Ascending aorta (tissue), 2 donors: ENCODE data around the gene PRTG. TPM values are rescaled to one million over a fixed set of nuclear protein-coding genes. Genes with fewer than 3 reads are reported as not detected.
"Not testable (repeated sequence)": the region's sequence is repeated elsewhere in the genome, so short reads cannot be mapped to it uniquely, and the experiment has no call there.

Experiments
- DNase-seq, 2 donors: peaks; one replicate each; pipeline ENCODE4 v3.0.0-alpha.2; 2019; ENCODE audit warnings: low spot score in 2 of 2
- H3K27ac ChIP-seq, 2 donors: fragments of 200-600 bp; sonication (generic); one replicate each; pipeline ENCODE4 v1.5.1; 2016 to 2017; ENCODE audit warnings: mild to moderate bottlenecking in 1 of 2
- H3K27me3 ChIP-seq: fragments of 200-600 bp; sonication (generic); one replicate; pipeline ENCODE4 v1.5.1; 2017
- H3K36me3 ChIP-seq, 2 donors: fragments of 200-600 bp; sonication (generic); one replicate each; pipeline ENCODE4 v1.5.1; 2016
- H3K4me1 ChIP-seq, 2 donors: fragments of 200-600 bp; sonication (generic); one replicate each; pipeline ENCODE4 v1.5.1; 2016 to 2017; ENCODE audit warnings: mild to moderate bottlenecking in 1 of 2
- H3K4me3 ChIP-seq, 2 donors: fragments of 200-600 bp; sonication (generic); one replicate each; pipeline ENCODE4 v1.5.1; 2016 to 2017; ENCODE audit warnings: mild to moderate bottlenecking in 1 of 2
- H3K9me3 ChIP-seq, 2 donors: fragments of 200-600 bp; sonication (generic); one replicate each; pipeline ENCODE4 v1.5.1; 2016
- intact Hi-C: fragments of 100-400 bp; cut with DNase I; formaldehyde crosslinking; loops from one replicate; pipeline ENCODE4 v1.15.1; 2023
- total RNA-seq: library from RNA; depleted of rRNA; stranded (reverse); fragments of >200 nt; gene quantifications from one replicate; pipeline ENCODE4 v1.1.0, GENCODE V29; 2016
- TF ChIP-seq, protein P1 (sequence below), 3 experiments: fragments of 200-600 bp in 2 of 3; fragments of 450-650 bp in 1 of 3; sonication (generic) in 2 of 3; IDR thresholded peaks; one replicate each; pipeline ENCODE4 v1.5.1; 2016 to 2019; ENCODE audit warnings: antibody characterized with exemption in 3 of 3, mild to moderate bottlenecking in 1 of 3, moderate library complexity in 1 of 3

Gene PRTG
- total RNA-seq, 1 donor from 2014 or later: 0.21 TPM

DNA sequence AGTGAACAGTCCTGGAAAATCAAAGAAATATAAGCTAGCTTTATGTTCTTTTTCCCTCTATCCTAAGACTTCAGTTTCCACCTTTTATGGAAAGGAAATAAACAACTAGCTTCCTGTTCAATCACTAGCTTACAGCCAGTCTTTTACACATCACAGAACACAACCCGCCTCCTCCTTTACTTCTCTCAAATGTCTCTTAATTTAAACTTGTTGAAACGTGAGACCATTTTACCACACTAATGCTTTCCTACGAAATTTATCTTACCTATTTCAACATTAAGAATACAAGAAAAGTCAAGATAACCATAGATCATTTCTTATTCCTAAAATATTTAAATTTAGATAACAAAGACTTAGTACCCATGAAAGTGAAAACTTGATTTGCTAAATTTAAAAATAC lies 6.2 kb downstream of the PRTG start:
- H3K27ac ChIP-seq: no peak overlapping the region
- no peaks in the 10 kb centered on the region for H3K9me3 ChIP-seq
- no peaks in the 10 kb centered on the region for H3K36me3 ChIP-seq
- H3K27me3 ChIP-seq: no peaks in the 10 kb centered on the region
- no peak for DNase-seq
- intact Hi-C loops: no loop called here
- H3K4me3 ChIP-seq: no peak overlapping the region
- no peaks in the 10 kb centered on the region for H3K4me1 ChIP-seq
- TF ChIP-seq, protein P1, sequence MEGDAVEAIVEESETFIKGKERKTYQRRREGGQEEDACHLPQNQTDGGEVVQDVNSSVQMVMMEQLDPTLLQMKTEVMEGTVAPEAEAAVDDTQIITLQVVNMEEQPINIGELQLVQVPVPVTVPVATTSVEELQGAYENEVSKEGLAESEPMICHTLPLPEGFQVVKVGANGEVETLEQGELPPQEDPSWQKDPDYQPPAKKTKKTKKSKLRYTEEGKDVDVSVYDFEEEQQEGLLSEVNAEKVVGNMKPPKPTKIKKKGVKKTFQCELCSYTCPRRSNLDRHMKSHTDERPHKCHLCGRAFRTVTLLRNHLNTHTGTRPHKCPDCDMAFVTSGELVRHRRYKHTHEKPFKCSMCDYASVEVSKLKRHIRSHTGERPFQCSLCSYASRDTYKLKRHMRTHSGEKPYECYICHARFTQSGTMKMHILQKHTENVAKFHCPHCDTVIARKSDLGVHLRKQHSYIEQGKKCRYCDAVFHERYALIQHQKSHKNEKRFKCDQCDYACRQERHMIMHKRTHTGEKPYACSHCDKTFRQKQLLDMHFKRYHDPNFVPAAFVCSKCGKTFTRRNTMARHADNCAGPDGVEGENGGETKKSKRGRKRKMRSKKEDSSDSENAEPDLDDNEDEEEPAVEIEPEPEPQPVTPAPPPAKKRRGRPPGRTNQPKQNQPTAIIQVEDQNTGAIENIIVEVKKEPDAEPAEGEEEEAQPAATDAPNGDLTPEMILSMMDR (IDR thresholded peaks at IDR 0.05): no peak

DNA sequence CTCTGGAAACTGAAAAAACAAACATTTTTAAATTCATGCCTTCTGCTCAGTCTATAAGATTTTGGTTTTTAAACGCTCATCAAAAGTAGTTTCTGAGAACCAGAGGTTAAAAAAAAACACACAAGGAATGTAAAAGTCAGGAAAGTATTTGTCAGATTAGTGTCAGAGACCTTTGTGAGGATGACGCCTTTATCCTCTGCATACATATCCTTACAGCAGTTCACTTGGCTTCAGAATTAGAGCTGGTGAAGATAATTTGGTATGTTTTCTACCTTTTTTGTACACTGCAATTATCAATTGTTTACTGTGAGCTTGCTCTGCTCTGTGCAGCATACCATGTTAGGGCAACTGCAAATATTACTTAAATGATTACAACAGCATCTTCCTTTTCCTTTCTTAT lies 8.3 kb downstream of the PRTG start:
- Histone ChIP-seq H3K36me3 (no peaks in the 10 kb centered on the region), H3K27ac (no peak overlapping the region), H3K9me3 (no peaks in the 10 kb centered on the region), H3K4me1 (no peaks in the 10 kb centered on the region), H3K27me3 (no peaks in the 10 kb centered on the region), H3K4me3 (no peak overlapping the region)
- TF ChIP-seq, protein P1 (IDR thresholded peaks at IDR 0.05): no peak
- no peak for DNase-seq
- intact Hi-C loops: no loop called here

DNA sequence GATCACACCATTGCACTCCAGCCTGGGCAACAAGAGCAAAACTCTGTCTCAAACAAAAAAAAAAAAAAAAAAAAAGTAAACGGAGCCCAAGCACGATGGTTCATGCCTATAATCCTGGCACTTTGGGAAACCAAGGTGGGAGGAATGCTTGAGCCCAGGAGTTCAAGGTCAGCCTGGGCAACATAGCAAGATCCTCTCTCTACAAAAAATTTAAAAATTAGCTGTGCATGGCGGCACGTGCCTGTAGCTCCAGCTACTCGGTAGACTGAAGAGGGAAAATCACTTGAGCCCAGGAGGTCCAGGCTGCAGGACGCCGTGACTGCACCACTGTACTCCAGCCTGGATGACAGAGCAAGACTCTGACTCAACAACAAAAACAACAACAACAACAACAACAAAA lies 9.5 kb downstream of the PRTG start:
- H3K27me3 ChIP-seq, H3K4me1 ChIP-seq, intact Hi-C loops, H3K36me3 ChIP-seq, DNase-seq, H3K4me3 ChIP-seq, H3K27ac ChIP-seq, H3K9me3 ChIP-seq: not testable (repeated sequence)

DNA sequence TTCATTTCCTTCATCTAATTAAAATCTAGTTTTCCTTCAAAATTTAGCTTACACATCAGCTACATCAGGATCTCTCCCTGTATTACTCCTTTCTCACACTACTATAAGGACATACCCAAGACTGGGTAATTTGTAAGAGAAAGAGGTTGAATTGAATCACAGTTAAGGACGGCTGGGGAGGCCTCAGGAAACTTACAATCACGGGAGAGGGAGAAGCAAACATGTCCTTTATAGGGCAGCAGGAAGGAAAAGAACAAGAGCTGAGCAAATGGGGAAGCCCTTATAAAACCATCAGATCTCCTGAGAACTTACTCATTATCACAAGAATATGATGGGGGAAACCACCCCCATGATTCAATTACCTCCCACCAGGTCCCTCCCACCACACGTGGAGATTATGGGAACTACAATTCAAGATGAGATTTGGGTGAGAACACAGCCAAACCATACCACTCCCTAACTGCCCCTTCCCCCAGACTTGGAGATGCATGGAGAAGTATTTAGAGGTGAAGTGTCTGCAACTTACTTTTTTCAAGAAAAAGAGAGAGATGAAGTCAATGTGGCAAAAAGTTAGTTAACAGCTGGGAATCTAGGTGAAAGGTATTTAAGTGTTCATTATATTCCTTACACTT lies 21.3 kb downstream of the PRTG start:
- H3K36me3 ChIP-seq: no peaks in the 10 kb centered on the region
- TF ChIP-seq, protein P1 (IDR thresholded peaks at IDR 0.05): no peak
- intact Hi-C loops: no loop called here

DNA sequence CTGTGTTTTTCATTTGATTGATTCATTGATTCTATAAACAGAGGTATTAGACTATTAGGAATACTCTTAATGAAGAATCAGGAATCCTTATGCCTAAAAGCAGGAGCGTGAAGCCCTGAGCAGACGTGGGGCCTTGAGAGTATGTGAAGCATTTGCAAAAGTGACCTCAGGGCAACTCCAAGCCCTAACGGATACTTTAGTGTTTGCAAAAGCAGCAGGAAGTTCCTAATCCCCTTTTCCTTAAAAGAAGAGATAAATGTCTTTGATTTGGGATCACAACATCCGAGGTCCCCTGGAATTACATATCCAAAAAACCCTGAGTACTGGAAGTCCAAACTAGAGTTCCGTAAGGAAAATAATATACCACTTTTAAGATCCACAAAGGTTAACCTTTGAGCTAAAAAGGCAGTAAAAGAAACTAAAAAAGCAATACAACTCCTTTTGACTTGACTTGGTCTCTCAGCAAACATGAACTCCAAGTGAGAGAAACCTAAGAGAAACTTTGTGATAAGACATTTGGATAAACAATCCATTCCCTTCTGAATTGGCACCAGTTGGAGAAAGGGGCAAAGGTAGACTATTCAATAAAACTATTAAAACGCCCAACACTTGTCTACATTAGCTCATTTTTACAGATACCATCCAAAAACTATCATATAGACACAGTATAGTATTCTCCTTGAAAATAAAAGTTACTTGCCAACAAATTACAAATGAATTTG lies 27.4 kb downstream of the PRTG start:
- no peak for DNase-seq
- Histone ChIP-seq H3K27me3 (no peaks in the 10 kb centered on the region), H3K36me3 (no peaks in the 10 kb centered on the region), H3K4me1 (no peaks in the 10 kb centered on the region), H3K9me3 (no peaks in the 10 kb centered on the region), H3K27ac (no peak overlapping the region), H3K4me3 (no peak overlapping the region)
- intact Hi-C loops: no loop called here
- TF ChIP-seq, protein P1 (IDR thresholded peaks at IDR 0.05): no peak

More for the DNA sequence above, 21.3 kb downstream of the PRTG start:
- no peaks in the 10 kb centered on the region for H3K4me1 ChIP-seq
- no peak overlapping the region for H3K27ac ChIP-seq
- H3K27me3 ChIP-seq: no peaks in the 10 kb centered on the region
- H3K9me3 ChIP-seq: no peaks in the 10 kb centered on the region
- no peak overlapping the region for H3K4me3 ChIP-seq
- no peak for DNase-seq

DNA sequence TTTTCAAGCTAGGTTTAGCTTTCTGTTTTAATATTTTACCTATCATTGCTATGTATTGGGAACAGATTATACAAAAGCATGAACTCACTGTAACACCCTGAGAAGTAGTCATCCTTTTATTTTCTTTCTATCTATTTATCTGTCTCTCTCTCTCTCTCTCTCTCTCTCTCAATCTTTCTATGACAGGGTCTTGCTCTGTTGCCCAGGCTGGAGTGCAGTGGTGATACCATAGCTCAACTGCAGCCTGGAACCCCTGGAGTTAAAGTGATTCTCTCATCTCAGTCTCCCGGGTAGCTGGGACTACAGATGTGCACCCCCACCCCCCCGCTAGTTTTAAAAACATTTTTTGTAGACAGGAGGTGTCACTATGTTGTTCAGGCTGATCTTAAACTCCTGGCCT lies 28.9 kb downstream of the PRTG start:
- H3K9me3 ChIP-seq: no peaks in the 10 kb centered on the region
- no peak overlapping the region for H3K4me3 ChIP-seq
- no peak for DNase-seq
- TF ChIP-seq, protein P1 (IDR thresholded peaks at IDR 0.05): no peak
- H3K27ac ChIP-seq: no peak overlapping the region
- no peaks in the 10 kb centered on the region for H3K36me3 ChIP-seq
- H3K4me1 ChIP-seq: no peaks in the 10 kb centered on the region
- intact Hi-C loops: no loop called here
- no peaks in the 10 kb centered on the region for H3K27me3 ChIP-seq
